ENCODE data around the gene DVL3.
"Not testable (repeated sequence)": the region's sequence is repeated elsewhere in the genome, so short reads cannot be mapped to it uniquely, and the experiment has no call there.

The DVL3 gene

GRCh38 chr3:184144505-184144904 lies 10.7 kb upstream of the DVL3 start:
- Mint-ChIP-seq H3K4me1 (ENCODE audit: low read depth) (no peaks in the 10 kb centered on the region), H3K27ac (no peak overlapping the region), H3K9me3 (ENCODE audit: low read depth) (no peaks in the 10 kb centered on the region), H3K4me3 (no peak overlapping the region), H3K36me3 (peaks cover 2% of the 10 kb centered on the region), H3K27me3 (no peaks in the 10 kb centered on the region)

DNA sequence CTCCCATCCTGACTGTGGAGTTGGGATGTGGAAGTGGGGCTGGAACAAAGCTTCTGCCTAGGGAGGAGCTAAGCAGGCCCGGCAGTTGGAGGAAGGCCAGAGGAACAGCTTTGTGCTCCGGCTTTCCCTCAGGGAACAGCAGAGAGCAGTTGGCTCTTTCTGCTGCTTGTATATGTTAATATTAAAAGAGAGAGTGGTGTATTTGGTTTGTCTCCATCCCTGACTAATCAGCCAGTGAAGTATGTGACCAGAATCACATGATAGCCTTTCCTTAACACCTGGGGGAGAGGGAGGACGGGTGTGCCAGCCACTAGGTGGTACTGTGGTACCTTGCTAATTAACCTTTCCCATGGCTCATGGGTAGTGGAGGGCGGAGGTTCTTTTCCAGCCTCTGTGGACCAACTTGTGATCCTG lies 10.1 kb upstream of the DVL3 start:
- no peaks in the 10 kb centered on the region for H3K4me1 Mint-ChIP-seq (ENCODE audit: low read depth)
- no peak overlapping the region for H3K27ac Mint-ChIP-seq
- peaks cover 2% of the 10 kb centered on the region for H3K36me3 Mint-ChIP-seq
- no peak overlapping the region for H3K4me3 Mint-ChIP-seq
- H3K9me3 Mint-ChIP-seq (ENCODE audit: low read depth) = no peaks in the 10 kb centered on the region
- no peaks in the 10 kb centered on the region for H3K27me3 Mint-ChIP-seq

- Mint-ChIP-seq H3K4me1 (ENCODE audit: low read depth) (no peaks in the 10 kb centered on the region), H3K9me3 (ENCODE audit: low read depth) (no peaks in the 10 kb centered on the region), H3K27ac (no peak overlapping the region), H3K4me3 (no peak overlapping the region), H3K36me3 (peaks cover 2% of the 10 kb centered on the region), H3K27me3 (no peaks in the 10 kb centered on the region)
Observed at GRCh38 chr3:184145751-184146270, 9.4 kb upstream of the DVL3 start.

GRCh38 chr3:184148076-184148475 lies 7.1 kb upstream of the DVL3 start:
- H3K9me3 Mint-ChIP-seq (ENCODE audit: low read depth) = no peaks in the 10 kb centered on the region
- H3K36me3 Mint-ChIP-seq = peaks cover 2% of the 10 kb centered on the region
- H3K27me3 Mint-ChIP-seq = no peaks in the 10 kb centered on the region
- H3K27ac Mint-ChIP-seq = no peak overlapping the region
- no peak overlapping the region for H3K4me3 Mint-ChIP-seq
- no peaks in the 10 kb centered on the region for H3K4me1 Mint-ChIP-seq (ENCODE audit: low read depth)

GRCh38 chr3:184149123-184149522 lies 6.1 kb upstream of the DVL3 start:
- no peak overlapping the region for H3K4me3 Mint-ChIP-seq
- no peaks in the 10 kb centered on the region for H3K4me1 Mint-ChIP-seq (ENCODE audit: low read depth)
- H3K9me3 Mint-ChIP-seq (ENCODE audit: low read depth) = no peaks in the 10 kb centered on the region
- H3K27me3 Mint-ChIP-seq = no peaks in the 10 kb centered on the region
- H3K36me3 Mint-ChIP-seq = peaks cover 2% of the 10 kb centered on the region
- no peak overlapping the region for H3K27ac Mint-ChIP-seq

- not testable (repeated sequence) for H3K27ac Mint-ChIP-seq; H3K27me3 Mint-ChIP-seq; H3K9me3 Mint-ChIP-seq (ENCODE audit: low read depth); H3K4me1 Mint-ChIP-seq (ENCODE audit: low read depth); H3K36me3 Mint-ChIP-seq; H3K4me3 Mint-ChIP-seq
Observed at GRCh38 chr3:184149770-184150169, 5.4 kb upstream of the DVL3 start.

DNA sequence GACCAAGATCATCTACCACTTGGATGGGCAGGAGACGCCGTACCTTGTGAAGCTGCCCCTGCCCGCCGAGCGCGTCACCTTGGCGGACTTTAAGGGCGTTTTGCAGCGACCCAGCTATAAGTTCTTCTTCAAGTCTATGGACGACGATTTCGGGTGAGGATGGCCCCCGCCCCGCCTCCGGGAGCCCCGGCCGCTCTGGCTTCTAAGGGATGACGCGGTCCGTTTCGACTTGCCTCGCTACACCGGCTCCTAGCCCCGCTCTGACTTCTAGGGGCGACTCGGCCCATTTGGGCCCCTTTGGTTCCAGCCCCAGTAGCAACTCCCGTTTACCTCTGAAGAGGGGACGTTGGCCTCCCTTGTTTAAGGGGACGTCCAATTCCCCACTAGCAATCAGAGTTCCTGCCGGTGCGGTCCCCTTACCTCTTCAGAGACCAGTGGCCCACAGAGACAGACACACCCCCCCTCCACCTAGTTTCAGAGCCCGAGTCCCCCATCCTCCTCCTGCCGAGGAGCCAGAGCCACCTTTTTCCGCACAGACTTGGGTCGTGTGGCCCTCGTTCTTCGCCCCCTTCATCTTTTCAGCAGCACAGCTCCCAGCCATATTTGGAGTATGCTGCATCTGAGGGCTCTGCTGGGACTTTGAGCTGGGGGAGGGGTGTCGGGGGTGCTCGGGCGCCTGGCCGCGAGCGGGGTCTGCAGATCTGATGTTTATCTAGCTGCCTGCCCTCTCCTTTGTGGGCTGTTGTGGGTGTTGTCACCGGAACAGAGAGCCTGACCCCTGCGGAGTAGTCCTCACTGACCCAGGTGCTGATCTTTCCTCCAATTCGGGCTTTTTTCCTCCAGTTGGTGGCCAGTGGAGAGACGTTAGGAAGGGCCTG lies 706 bp downstream of the DVL3 start:
- Mint-ChIP-seq H3K36me3 (no peaks in the 10 kb centered on the region), H3K4me1 (ENCODE audit: low read depth) (peaks cover 23% of the 10 kb centered on the region), H3K27ac (peak overlapping the region; percentile 58)

GRCh38 chr3:184156522-184156955 lies 1.4 kb downstream of the DVL3 start:
- peaks cover 25% of the 10 kb centered on the region for H3K4me1 Mint-ChIP-seq (ENCODE audit: low read depth)
- H3K9me3 Mint-ChIP-seq (ENCODE audit: low read depth) = no peaks in the 10 kb centered on the region
- no peaks in the 10 kb centered on the region for H3K27me3 Mint-ChIP-seq
- H3K4me3 Mint-ChIP-seq = peak overlapping the region; percentile 94
- no peaks in the 10 kb centered on the region for H3K36me3 Mint-ChIP-seq
- peak overlapping the region; percentile 41 for H3K27ac Mint-ChIP-seq

More for the DNA sequence above, 706 bp downstream of the DVL3 start:
- no peaks in the 10 kb centered on the region for H3K9me3 Mint-ChIP-seq (ENCODE audit: low read depth)
- no peaks in the 10 kb centered on the region for H3K27me3 Mint-ChIP-seq
- peak overlapping the region; percentile 94 for H3K4me3 Mint-ChIP-seq

DNA sequence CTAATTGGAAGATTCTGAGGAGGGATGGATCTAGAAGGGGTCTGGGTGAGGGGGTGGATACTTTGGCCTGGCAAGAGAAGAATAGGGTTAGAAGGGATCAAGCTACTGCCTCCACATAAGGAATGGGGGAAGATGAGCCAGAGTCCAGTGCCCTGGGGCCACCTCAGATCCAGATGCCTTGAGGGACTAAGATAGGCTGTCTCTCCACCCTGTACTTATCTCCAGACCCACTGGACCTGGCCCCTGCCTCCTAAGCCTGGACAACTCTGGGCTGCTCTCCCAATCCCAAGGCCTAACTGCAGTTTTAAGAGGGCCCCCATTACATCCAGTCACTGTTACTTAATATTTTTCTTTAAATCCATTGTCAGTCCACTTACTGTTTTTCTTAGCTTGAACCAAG lies 2.0 kb downstream of the DVL3 start:
- peaks cover 28% of the 10 kb centered on the region for H3K4me1 Mint-ChIP-seq (ENCODE audit: low read depth)
- no peaks in the 10 kb centered on the region for H3K36me3 Mint-ChIP-seq
- peak overlapping the region; percentile 94 for H3K4me3 Mint-ChIP-seq
- no peaks in the 10 kb centered on the region for H3K27me3 Mint-ChIP-seq
- no peaks in the 10 kb centered on the region for H3K9me3 Mint-ChIP-seq (ENCODE audit: low read depth)
- H3K27ac Mint-ChIP-seq = peak overlapping the region; percentile 24

DNA sequence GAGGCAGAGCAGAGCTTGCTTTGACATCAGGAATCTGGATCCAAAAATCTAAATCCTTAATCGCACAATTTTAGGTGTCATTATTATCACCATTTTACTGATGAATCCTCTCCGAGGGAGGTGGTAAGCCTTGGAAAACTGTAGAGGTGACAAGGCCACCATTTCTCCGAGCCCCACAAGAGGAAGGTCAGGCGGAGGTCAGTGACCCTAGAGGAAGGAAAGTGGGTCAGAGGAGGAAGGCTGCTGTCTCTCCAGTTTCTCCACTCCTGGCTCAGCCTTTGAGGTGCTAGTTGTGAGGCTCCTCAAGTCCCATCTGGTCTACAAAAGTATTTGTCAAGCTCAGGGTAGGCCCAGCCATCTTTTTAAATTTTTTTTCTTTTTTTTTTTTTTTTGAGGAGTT lies 3.2 kb downstream of the DVL3 start:
- Mint-ChIP-seq H3K27me3 (no peaks in the 10 kb centered on the region), H3K4me3 (no peak overlapping the region), H3K9me3 (ENCODE audit: low read depth) (no peaks in the 10 kb centered on the region), H3K4me1 (ENCODE audit: low read depth) (peaks cover 28% of the 10 kb centered on the region), H3K36me3 (no peaks in the 10 kb centered on the region), H3K27ac (no peak overlapping the region)

GRCh38 chr3:184160456-184160855 lies 5.3 kb downstream of the DVL3 start:
- no peak overlapping the region for H3K4me3 Mint-ChIP-seq
- H3K27me3 Mint-ChIP-seq = no peaks in the 10 kb centered on the region
- no peaks in the 10 kb centered on the region for H3K36me3 Mint-ChIP-seq
- H3K27ac Mint-ChIP-seq = no peak overlapping the region
- H3K4me1 Mint-ChIP-seq (ENCODE audit: low read depth) = peaks cover 28% of the 10 kb centered on the region
- no peaks in the 10 kb centered on the region for H3K9me3 Mint-ChIP-seq (ENCODE audit: low read depth)

GRCh38 chr3:184162571-184163070 lies 7.4 kb downstream of the DVL3 start:
- not testable (repeated sequence) for H3K36me3 Mint-ChIP-seq; H3K9me3 Mint-ChIP-seq (ENCODE audit: low read depth); H3K4me3 Mint-ChIP-seq; H3K27ac Mint-ChIP-seq; H3K27me3 Mint-ChIP-seq
- peaks cover 18% of the 10 kb centered on the region for H3K4me1 Mint-ChIP-seq (ENCODE audit: low read depth)

GRCh38 chr3:184164648-184165330 lies 9.6 kb downstream of the DVL3 start:
- H3K27me3 Mint-ChIP-seq = no peaks in the 10 kb centered on the region
- H3K4me3 Mint-ChIP-seq = no peak overlapping the region
- H3K9me3 Mint-ChIP-seq (ENCODE audit: low read depth) = no peaks in the 10 kb centered on the region
- H3K4me1 Mint-ChIP-seq (ENCODE audit: low read depth) = peaks cover 9% of the 10 kb centered on the region
- H3K27ac Mint-ChIP-seq = no peak overlapping the region
- H3K36me3 Mint-ChIP-seq = no peaks in the 10 kb centered on the region

- Mint-ChIP-seq H3K36me3 (no peaks in the 10 kb centered on the region), H3K27me3 (no peaks in the 10 kb centered on the region), H3K27ac (no peak overlapping the region), H3K9me3 (ENCODE audit: low read depth) (no peaks in the 10 kb centered on the region), H3K4me3 (no peak overlapping the region), H3K4me1 (ENCODE audit: low read depth) (peaks cover 5% of the 10 kb centered on the region)
Observed at GRCh38 chr3:184165543-184165942, 10.4 kb downstream of the DVL3 start.

GRCh38 chr3:184166671-184167070 lies 11.5 kb downstream of the DVL3 start:
- Mint-ChIP-seq H3K27me3 (no peaks in the 10 kb centered on the region), H3K27ac (no peak overlapping the region), H3K36me3 (no peaks in the 10 kb centered on the region)

More at GRCh38 chr3:184166671-184167070, 11.5 kb downstream of the DVL3 start:
- H3K9me3 Mint-ChIP-seq (ENCODE audit: low read depth) = no peaks in the 10 kb centered on the region
- no peak overlapping the region for H3K4me3 Mint-ChIP-seq
- peaks cover under 1% of the 10 kb centered on the region for H3K4me1 Mint-ChIP-seq (ENCODE audit: low read depth)
